Prostate gland (tissue), 2 donors: ENCODE data around the gene BAIAP3.

Experiments used
- CTCF ChIP-seq, 4 experiments: fragments of 200-600 bp in 2 of 4; fragments of 450-650 bp in 2 of 4; sonication (generic) in 2 of 4; IDR thresholded peaks; 1 replicate in 3 of 4; 2 replicates in 1 of 4; pipeline ENCODE4 v1.5.1; 2016 to 2019; ENCODE audit warnings: antibody characterized with exemption in 4 of 4, mild to moderate bottlenecking in 2 of 4, moderate library complexity in 2 of 4
- POLR2AphosphoS5 ChIP-seq: sonication (generic); formaldehyde crosslinking; IDR thresholded peaks from one replicate; pipeline ENCODE4 v1.6.1; 2017; ENCODE audit warnings: antibody characterized with exemption

GRCh38 chr16:1334739-1335138, 1.3 kb downstream of the BAIAP3 start:
- TF ChIP-seq CTCF (IDR thresholded peaks at IDR 0.05) (no peak), POLR2AphosphoS5 (no peak)
